Umbilical cord (tissue), 2 donors: Measurements from ENCODE around the gene CYB5R4. TPM values are rescaled to one million over a fixed set of nuclear protein-coding genes. Genes with fewer than 3 reads are reported as not detected.

Experiments
- DNase-seq: peaks from one replicate; pipeline ENCODE4 v3.0.0-alpha.2; 2015; ENCODE audit warnings: low spot score
- total RNA-seq: library from RNA; depleted of rRNA; stranded (reverse); fragments of >200 nt; gene quantifications from one replicate; pipeline ENCODE4 v1.2.3, GENCODE V29; 2014; ENCODE audit warnings: low replicate concordance; ENCODE audit not compliant: insufficient read depth

CYB5R4 gene
- total RNA-seq, 1 donor from 2014 or later, result 3.1 TPM

DNA sequence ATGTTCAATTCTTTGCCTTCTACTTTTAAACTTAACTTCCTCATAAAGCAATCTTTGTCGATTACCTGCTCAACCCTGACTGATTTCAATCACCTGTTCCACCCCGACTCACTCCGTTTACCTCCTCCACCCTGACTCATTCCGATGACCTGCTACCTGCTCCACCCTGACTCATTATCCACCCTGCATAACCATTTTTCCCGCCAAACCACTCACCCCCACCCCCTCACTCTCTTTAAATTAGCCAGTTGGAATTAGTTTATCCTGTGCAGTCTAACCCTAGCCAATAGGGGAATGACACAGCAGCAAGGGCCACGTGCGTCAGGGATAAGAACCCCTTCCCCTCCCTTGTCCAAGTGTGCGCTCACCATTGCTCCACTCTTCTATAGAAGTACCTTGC lies 117.4 kb downstream of the CYB5R4 start:
- DNase-seq, result no peak

DNA sequence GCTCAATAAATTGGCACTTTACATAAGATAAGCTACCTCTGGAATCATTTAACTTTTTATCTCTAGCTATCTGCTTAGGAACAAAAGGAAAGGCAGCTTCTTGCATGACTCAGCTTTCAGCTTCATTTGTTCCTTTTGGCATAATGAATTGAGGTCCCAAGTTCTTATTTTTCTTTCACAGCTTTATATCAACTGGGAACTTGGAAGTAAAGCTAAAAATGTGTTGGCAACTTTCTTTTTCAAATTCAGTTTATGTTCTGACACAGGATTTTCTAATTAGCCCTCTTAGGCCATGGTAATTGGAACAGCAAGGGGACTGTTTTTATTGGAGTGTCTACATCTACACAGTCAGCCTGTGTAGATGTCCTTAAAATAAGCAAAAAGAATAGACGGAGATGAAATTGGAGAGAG lies 118.8 kb downstream of the CYB5R4 start:
- DNase-seq, result no peak

DNA sequence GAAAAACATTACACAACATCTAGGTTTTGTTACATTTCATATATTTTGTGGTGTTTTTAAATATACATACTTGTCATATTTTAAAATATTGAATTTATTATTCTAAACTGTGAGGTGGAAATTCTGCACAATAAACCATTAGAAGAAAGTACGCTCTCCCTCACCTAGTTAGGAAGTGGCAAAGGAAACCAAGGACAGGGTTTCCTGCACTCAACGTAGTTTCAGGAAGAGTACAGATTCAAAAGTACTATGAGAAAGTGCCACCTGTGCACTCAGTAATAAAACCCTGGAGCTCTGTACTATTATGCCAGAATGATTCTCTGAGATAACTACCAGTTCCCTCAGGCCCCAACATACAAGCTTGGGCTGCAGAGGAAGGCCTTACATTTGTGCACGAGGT lies 119.5 kb downstream of the CYB5R4 start:
- DNase-seq, result no peak

DNA sequence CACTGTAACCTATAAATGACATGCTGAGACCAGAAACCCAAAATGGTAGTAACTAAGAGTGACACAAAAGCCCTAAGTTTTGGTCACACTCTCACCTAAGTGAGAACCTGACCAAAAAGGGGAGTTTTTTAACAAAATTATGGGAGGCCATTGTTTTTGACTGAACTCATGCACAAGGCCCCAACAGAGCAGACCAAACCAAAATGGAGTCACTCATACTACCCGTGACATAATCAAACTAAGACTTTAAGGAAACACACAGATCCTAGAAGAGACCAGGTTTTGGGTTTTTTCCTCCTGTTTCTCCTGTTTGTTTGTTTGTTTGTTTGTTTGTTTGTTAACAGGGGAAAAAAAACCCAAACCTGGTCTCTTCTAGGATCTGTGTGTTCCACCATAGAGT lies 124.9 kb downstream of the CYB5R4 start:
- DNase-seq, result no peak

DNA sequence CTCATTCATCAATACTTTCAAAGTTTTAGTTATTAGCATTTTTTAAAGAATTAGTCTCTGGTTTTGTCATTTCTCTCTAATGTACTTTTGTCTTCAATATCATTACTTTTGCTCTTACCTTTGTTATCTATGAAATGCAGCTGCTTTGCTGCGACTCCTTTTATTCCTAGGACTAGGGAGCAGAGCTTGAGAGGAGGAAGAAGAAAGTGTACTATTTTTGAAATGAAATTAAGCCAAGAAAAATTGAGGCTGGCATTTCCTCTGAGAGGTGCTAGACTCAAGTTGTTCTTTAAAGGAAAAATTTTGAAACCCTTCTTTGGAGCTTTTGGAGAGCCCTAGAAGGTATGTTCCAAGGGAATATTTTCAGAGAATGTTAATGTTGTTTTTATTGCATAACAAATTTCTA lies 125.8 kb downstream of the CYB5R4 start:
- no peak for DNase-seq

DNA sequence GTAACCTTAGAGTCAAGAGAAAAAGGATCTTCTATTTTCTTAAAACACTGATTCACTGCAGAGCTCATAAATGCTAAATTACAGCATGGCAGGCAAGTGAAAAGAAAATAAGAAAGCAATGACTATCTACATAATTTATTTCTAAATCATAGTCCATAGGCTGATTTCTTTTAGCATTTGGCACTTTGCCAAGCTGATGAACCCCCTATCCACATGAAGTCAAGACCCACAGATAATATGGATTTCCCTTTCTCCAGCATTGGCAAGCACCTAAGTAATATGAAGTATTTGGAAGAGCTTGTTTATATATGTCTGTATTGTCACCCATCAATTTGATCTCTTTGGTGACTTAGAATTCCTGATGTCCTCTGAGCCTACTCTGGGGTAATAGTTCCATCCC lies 126.2 kb downstream of the CYB5R4 start:
- DNase-seq, result no peak

DNA sequence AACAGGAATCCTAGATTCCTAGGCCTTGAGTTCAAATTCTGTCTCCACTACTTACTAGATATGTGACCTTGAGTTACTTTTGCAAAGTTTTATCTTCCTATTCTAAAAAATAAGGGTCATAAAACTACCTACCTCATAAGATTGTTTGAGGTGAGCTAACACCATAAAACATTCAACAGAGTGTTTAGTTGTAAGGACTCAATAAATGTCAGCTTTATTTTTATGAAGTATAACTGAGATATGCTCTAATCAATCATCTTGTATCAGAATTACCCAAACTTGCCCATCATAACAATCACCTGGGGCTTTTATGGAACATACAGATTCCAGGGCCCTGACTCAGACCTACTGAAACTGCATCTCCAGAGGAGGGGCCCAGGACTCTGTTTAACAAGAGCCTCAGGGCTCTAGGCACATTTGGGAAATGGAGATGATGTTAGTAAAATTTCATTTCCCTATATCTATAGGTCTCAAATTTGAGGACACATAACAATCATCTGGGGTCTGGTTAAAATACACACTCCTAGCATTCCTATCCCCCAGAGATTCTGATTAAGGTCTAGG lies 138.6 kb downstream of the CYB5R4 start:
- DNase-seq, result no peak

DNA sequence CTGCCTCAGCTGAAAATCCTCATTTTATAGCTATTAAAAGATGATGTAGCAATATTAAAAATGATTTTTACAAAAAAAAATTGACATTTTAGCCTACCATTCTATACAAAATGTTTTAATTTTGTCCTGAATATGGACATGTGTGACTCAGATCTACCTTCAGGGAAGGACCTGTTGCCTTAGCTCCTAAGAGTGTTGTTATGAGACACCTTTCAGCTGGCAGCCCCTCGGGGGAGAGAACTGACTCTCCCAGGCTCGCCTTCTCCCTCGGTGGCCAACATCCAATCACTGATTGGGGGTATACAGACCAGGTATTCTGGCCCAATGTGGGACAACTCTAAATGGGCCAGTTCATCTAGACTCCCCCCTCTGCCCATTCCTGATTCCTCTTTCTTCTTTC lies 141.6 kb downstream of the CYB5R4 start:
- no peak for DNase-seq

DNA sequence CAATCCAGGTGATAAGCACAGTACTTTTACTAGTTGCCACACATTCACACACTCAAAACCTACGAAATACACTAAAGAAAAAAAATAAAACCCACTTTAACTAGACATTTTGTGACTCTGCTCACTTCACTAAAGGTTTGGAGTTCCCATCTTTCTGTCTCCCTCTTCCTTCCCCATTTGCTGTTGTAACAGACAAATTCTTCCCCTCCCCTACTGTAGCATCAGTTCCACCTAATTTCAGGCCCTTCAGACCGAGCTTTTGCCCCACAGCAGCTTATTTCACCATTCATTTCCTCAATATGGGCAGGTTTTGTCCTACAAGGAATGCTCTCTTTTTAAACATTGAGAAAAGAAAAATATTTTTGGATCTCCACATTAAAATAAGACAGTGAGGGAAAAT lies 142.7 kb downstream of the CYB5R4 start:
- DNase-seq, result no peak

DNA sequence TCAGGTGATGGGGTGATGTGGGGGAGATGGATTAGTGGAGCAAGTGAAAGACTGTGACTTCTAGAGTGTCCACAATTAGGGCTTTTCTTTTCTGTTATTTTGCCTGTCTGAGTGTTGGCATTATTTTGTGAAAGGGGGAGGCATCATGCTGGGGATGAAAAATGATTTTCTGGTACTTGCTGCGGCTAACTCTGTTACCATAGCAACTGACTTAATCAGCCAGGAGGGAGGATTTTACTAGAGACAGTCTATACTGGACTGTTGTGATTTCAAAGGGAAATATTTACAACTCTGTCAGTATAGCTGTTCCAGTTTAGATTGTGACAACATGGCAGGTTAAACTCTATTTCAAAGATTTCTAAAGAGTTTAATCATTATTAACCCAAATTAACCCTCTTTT lies 143.6 kb downstream of the CYB5R4 start:
- DNase-seq, result no peak

DNA sequence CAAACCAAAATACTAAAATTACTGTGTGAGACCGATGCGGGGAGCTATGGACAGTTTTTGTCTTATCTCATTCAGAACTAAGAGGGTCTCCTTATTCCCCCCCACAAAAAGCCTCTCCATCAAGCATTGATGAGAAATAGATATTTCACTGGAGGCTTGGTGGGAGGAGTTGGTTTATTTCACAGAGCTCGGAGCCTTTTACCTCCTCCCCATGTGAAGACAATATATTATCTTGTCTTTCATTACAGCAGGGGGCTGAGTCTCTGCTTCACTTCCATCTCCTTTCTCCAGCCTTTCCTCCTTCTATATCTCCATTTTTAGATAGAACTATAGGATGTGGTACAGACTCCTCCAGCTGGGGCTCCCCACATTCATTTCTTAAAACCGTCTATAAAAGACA lies 144.2 kb downstream of the CYB5R4 start:
- no peak for DNase-seq

DNA sequence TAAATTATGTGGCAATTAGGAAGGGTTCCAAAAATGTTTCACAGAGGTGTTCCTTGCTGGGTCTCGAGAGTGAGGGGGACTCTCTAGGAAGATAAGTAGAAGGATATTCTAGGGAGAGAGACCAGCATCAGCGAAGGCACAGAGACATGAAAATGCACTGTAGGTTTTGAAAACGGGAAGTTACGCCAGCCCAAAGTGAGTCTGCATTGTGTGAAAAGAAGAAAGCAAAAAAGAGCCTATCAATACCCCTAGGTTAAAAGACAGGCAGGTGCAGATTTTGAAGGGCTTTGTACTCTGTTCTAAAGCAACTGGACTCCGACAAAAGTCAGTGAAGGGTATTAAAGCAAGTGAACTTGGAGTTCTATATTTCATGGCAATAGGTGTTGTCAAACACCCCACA lies 148.4 kb downstream of the CYB5R4 start:
- DNase-seq, result no peak

DNA sequence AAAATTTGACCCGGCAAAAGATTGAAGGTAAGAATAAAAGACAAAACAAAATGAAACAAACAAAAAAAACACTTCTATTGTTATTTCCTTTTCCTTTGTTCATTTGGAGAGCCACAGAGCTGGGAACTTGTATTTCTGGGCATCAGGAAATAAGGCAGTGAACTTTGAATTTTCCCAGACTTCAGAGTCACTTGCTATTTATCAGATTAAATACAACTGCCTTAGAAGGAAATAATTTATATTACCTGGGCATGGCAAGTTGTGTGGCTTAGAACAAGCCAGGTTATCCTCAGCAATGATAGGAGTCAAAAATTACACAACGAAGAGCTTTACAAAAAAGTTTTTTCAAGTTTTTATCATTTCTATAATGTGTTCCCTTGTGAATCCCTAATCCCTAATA lies 153.9 kb downstream of the CYB5R4 start:
- no peak for DNase-seq

DNA sequence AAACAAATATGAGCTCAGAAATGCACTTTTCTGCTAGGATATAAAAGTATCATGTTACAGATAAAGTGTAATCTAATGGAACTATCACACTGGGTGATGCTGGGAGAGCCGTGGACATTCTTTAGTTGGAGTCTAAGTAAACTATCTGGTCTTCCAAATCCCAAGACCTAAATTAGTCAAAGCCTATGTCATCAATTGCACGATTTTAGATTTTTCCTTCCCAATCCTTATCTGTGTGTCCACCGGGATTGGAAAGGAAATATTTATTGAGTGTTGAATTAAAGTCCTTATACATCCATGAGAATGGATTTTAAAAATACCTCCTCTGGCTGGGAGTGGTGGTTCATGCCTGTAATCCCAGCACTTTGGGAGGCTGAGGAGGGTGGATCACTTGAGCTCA lies 154.4 kb downstream of the CYB5R4 start:
- no peak for DNase-seq

DNA sequence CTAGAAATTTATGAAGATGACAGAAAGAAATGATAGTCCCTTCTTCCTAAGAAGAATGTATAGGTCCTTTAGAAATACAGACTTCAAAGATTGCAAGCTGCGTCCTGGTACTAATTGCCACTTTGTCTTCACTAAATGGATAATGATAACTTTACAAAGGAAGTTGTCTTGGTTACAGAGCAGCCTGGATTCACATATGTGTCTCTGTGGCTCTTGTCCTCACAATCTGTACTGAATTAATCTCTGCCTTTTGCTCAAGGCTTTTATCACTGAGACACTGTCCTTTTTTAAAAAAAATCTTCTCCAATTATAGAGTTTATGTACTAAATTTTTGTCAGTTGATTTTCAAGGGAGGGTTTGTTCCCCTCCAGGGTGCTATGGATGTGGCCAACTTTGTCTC lies 156.5 kb downstream of the CYB5R4 start:
- no peak for DNase-seq

Other genes with a start within 250 kb of the CYB5R4 start
- 0.72 TPM for gene SNAP91, start 150.6 kb upstream of the CYB5R4 start, total RNA-seq
- 7.0 TPM for gene RIPPLY2, start 6.3 kb upstream of the CYB5R4 start, total RNA-seq
- gene MRAP2, start 174.1 kb downstream of the CYB5R4 start, total RNA-seq, result 4.1 TPM